GM12874 (cell line): Measurements from ENCODE around the gene HLA-A.

ENCODE experiments used
- CTCF ChIP-seq: IDR thresholded peaks from 2 replicates; pipeline ENCODE4 v1.5.1; 2011; ENCODE audit warnings: low read depth, mild to moderate bottlenecking, control low read depth, low read length, moderate library complexity; ENCODE audit not compliant: insufficient read depth

HLA-A gene

GRCh38 chr6:29925321-29925720 lies 17.0 kb upstream of the HLA-A start:
- no peak for TF ChIP-seq CTCF

GRCh38 chr6:29925727-29926412 lies 16.5 kb upstream of the HLA-A start:
- TF ChIP-seq CTCF, result no peak

GRCh38 chr6:29926413-29927274 lies 15.7 kb upstream of the HLA-A start:
- no peak for TF ChIP-seq CTCF

GRCh38 chr6:29927275-29927569 lies 15.1 kb upstream of the HLA-A start:
- TF ChIP-seq CTCF, result no peak

GRCh38 chr6:29927841-29928388 lies 14.4 kb upstream of the HLA-A start:
- no peak for TF ChIP-seq CTCF

- TF ChIP-seq CTCF, result no peak
Observed at GRCh38 chr6:29933955-29934354, 8.4 kb upstream of the HLA-A start.

GRCh38 chr6:29935273-29935955 lies 6.9 kb upstream of the HLA-A start:
- no peak for TF ChIP-seq CTCF
